Dermis blood vessel endothelial cell (primary cell): ENCODE measurements around the gene TSHR. TPM values are rescaled to one million over a fixed set of nuclear protein-coding genes. Genes with fewer than 3 reads are reported as not detected.

Experiments used
- DNase-seq: peaks from one replicate; pipeline ENCODE4 v3.0.0; 2010
- total RNA-seq: library from RNA; depleted of rRNA; stranded (reverse); fragments of >200 nt; gene quantifications from 2 replicates; pipeline ENCODE4 v1.2.3, GENCODE V29; 2014

Gene TSHR
- total RNA-seq, 1 donor from 2014 or later = not detected

DNA sequence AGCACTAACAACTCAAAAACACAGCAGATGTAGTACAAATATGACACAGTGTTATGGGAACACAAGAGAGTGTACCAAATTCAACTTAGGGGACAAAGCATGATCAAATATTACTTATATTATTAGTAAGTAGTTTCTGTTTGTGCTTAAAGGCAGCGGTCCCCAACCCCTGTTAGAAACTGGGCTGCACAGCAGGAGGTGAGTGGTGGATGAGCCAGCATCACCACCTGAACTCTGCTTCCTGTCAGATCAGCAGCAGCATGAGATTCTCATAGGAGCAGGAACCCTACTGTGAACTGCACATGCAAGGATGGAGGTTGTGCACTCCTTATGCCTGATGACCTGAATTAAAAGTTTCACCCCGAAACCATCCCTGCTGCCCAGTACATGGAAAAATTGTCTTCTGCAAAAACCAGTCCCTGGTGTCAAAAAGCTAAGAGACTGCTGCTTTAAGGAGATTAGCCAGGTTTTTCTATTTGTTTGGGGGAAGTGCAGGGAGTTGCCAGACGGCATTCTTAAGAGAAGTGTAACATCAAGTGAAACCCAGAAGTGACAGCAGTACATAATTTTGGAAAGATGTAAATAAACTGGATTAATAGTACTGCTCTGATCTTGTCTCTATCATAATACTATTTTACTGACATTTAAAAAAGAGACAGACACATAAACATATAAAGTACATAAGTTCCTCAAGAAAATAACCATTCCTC, 238.7 kb downstream of the TSHR start:
- no peak for DNase-seq

Other genes starting within 250 kb of the TSHR start
- gene CEP128, start 13.9 kb upstream of the TSHR start, total RNA-seq = 4.4 and 6.8 TPM in 2 replicates